HG02970 (cell line): Measurements from ENCODE around the gene CCDC107.
"Not testable (repeated sequence)": the region's sequence is repeated elsewhere in the genome, so short reads cannot be mapped to it uniquely, and the experiment has no call there.

Source experiments
- ATAC-seq: cut with Tn5 transposase; IDR thresholded peaks from one replicate; pipeline ENCODE4 v1.9.1; 2021; ENCODE audit warnings: mild to moderate bottlenecking, moderate library complexity, moderate number of reproducible peaks; ENCODE audit not compliant: unreplicated experiment, low FRiP score

CCDC107 gene, protein sequence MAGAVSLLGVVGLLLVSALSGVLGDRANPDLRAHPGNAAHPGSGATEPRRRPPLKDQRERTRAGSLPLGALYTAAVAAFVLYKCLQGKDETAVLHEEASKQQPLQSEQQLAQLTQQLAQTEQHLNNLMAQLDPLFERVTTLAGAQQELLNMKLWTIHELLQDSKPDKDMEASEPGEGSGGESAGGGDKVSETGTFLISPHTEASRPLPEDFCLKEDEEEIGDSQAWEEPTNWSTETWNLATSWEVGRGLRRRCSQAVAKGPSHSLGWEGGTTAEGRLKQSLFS

DNA sequence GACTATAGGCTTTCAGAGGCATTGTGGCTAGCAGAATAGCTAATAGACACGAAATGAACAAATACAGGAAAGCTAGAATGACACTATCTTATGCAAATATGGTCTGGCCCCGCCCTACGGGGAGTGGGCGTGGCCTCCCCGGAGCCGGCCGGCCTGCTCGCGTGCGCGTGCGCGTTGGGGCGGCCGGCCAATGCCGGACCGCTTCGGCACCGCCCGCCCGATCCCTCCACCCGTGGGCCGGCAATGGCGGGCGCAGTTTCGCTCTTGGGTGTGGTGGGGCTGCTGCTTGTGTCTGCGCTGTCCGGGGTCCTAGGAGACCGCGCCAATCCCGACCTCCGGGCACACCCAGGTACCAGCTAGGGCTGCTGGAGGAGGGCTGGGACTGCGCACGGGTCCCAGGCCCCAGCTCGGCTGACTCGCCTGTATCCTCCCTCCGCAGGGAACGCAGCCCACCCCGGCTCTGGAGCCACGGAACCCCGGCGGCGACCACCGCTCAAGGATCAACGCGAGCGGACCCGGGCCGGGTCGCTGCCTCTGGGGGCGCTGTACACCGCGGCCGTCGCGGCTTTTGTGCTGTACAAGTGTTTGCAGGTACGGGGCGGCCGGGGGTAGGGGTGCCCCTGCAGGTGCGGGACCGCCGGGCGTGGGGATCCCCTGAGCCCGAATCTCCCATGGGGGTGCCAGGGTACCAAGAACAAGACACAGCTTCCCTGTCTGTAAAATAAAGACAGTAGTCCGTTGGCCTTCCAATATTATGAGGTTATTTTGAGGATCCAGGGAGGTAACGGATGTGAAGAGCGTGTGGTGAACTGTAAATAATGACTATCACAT lies at the start of gene CCDC107:
Gene CCDC107, plus strand, starts transcription at position 156 of the 831 bp plus-strand sequence. Its CDS starts 88 bp downstream, at position 244.
- ATAC-seq = peak; percentile 69

DNA sequence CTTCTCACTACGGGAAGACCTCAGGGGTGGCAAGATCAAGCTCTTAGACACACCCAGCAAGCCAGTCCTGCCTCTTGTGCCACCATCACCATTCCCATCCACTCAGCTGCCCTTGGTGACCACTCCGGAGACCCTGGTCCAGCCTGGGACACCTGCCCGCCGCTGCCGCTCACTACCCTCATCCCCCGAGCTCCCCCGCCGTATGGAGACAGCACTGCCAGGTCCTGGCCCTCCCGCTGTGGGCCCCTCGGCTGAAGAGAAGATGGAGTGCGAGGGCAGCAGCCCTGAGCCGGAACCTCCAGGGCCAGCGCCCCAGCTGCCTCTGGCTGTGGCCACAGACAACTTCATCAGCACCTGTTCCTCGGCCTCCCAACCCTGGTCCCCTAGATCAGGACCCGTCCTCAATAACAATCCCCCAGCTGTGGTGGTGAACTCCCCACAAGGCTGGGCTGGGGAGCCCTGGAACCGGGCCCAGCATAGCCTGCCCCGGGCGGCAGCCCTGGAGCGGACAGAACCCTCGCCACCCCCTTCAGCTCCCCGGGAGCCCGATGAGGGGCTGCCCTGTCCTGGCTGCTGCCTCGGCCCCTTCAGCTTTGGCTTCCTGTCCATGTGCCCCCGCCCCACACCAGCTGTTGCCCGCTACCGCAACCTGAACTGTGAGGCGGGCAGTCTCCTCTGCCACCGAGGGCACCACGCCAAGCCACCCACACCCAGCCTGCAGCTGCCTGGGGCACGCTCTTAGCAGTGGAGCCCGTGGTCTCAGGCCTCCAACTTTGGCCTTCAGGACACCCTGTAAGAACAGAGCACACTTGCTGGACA lies 48.9 kb upstream of the CCDC107 start:
- no peak for ATAC-seq

DNA sequence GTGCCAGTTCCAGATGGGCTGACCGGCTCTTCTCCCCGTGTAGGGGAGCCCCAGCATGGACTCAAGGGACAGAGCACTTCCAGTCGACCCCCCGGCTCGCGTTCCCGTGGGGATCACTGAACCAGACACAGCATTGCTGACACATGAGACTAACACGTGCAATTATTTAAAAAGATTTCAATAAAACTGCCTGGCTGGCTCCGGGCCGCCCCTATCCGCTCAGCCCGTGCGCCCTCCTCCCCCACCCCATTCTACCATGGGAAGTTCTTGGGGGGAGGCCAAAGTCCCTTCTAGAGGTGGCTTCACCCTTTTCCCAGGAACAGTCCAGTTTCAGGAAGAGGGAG lies 48.3 kb upstream of the CCDC107 start:
- ATAC-seq = no peak

DNA sequence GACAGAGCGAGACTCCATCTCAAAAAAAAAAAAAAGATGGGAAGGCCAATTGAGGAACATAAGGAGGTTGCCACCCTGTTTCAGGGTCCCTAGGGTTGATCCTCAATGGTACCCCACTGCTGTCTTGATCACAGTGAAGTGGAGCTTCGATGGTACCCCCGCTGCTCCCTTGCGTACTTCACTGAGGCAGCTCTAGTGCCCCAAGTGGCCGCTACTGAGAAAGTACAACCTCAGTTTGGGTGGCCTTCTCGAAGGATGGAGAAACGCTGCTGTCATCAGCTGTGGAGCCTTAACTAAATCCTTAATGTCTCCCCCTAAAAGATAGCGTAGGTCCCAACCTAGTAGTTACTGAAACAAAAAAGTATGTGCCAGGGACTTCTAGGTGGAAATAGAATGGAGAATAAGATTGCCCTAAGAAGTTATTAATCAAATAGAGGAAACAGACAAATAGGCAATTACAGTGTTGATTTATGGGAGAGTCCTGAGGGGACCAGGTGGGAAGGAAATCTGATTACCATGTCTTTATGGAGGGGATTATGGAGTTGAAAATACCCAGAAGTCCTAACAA lies 46.8 kb upstream of the CCDC107 start:
- no peak for ATAC-seq

DNA sequence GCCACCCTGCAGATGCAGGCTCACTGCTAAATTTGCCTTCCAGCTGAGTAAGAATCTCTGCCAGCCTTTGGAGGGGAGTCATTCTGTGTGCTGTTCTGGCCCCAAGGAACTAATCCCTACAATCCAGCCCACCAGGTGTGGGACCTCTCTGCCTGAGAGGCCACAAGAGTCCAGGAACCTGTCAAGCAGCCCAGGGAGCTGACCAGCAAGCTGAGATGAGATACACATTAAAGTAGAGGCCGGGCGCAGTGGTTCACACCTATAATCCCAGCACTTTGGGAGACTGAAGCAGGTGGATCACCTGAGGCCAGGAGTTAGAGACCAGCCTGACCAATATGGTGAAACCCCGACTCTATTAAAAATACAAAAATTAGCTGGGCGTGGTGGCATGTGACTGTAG lies 46.0 kb upstream of the CCDC107 start:
- not testable (repeated sequence) for ATAC-seq

DNA sequence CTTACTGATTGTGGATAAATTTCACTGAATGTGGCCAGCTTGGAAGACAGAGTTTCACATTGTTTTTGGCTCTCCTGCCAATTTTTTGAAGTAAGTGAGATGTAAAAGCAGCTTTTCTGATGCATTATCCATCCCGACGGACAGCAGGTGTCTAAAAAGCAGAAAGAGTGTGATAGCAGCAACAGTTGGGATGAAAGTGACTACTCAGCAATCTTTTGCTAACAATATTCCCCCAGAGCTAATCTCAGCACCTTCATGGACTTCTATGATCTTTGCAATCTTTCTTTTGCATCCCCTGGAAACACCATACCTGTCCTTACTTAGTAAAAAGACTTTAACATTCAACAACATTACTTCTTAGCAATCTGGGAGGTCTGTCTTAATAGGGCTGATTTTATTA lies 45.2 kb upstream of the CCDC107 start:
- ATAC-seq = no peak

DNA sequence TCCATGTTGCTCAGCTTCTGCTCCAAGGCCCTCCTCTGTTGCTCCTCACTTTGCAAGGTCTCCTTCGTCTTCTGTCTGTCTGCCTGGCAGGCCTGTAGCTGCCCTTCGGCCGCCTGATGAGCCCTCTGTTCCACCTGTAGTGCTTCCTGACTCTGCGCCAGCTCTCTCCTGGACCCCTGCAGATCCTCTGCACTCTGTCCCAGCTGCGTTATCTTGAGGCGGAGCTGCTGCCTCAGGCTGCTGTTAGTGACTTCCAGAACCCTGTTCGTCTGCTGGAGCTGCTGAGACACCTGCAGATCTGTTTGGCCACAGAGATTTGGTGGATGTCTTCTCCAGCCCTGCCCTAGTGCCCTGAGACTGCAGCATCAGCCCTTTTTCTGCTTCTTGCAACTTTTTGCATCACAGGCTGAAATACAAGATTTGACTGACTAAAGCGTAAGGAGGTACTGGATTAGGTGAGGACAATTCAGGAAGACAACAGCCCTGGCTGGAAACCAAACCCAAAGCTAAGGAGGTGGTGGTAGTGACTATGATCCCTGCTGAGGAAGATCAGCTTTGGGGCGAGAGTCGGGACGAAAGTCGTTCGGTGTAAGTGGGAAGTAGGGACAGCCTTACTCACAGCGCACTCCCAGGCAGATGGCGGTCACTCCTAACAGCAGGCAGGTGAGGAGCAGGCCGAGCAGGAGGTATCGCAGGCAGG lies 42.0 kb upstream of the CCDC107 start:
- ATAC-seq = no peak

DNA sequence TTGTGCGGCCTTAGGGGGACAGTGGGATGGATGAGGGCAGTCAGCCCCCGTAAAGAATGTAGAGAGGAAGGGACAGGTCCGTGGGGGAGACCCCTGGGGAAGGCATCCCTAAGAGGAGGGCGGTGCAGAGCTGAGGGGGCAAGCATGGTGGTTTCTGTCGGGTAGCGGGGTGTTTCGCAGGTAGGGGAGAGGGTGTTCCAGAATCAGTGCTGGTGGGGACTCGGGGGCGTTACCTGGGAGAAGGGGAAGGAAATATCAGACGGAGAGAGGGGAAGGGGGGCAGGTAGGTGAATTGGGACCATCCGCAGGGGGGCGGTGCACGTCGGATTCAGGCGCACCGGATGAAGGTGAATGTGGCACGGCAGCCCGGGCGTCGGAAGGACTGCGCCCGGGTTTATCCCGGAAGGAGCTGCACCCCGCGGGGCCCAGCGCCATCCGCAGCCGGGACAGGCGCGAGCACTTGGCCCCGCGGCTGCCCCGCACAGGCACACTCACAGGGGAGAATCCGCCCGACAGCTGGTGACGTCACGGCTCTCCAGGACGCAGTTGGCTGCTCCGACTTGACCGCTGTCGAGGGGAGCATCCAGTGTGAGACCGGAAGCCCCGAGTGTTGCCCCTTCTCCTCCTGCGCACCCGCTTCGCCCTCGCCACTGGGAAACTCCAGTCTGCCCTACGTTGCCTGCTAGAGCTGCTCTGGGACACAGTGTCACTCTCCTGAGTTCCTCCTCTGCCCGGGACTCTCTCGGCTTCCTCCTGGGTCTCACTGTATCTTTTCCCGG lies 41.2 kb upstream of the CCDC107 start:
- ATAC-seq = no peak

DNA sequence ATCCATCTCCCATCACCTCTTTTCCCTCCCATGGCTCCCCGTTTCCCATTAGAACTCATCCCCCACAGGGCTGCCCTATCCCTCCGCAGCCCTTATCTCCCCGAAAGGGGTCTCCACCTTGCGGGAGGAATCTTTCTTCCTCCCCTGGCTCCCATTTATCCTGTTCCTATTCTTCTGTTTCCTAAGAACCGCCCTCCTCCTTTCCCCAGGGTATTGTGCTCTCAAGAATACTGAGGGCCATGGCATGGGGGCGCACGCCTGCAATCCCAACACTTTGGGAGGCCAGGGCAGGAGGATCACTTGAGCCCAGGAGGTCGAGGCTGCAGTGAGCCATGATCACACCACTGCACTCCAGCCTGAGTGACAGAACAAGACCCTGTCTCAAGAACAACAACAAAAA lies 40.5 kb upstream of the CCDC107 start:
- no peak for ATAC-seq

DNA sequence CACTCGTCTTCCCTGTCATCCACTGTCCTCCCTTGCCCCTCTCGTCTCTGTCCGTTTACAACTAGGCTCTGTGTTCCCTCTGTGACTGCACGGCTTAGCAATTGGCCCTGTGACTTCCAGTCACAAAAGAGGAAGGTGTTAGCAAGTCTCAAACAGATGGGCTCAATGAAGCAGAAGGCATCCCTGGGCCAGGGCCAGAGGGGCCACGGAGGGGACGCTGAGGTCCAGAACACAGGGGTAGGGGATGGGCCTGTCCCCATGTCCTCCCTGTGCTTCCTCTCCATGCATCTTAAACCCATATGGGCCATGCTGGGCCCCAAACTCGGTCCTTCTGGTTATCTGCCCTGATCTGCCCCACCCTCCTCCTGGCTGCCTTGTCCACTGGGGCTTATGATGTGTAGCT lies 39.8 kb upstream of the CCDC107 start, which contains the start of gene CD72:
Gene CD72, minus strand, starts transcription at position 89 of the 403 bp plus-strand sequence. CDS start 110 bp downstream, outside the sequence.
- ATAC-seq = no peak

DNA sequence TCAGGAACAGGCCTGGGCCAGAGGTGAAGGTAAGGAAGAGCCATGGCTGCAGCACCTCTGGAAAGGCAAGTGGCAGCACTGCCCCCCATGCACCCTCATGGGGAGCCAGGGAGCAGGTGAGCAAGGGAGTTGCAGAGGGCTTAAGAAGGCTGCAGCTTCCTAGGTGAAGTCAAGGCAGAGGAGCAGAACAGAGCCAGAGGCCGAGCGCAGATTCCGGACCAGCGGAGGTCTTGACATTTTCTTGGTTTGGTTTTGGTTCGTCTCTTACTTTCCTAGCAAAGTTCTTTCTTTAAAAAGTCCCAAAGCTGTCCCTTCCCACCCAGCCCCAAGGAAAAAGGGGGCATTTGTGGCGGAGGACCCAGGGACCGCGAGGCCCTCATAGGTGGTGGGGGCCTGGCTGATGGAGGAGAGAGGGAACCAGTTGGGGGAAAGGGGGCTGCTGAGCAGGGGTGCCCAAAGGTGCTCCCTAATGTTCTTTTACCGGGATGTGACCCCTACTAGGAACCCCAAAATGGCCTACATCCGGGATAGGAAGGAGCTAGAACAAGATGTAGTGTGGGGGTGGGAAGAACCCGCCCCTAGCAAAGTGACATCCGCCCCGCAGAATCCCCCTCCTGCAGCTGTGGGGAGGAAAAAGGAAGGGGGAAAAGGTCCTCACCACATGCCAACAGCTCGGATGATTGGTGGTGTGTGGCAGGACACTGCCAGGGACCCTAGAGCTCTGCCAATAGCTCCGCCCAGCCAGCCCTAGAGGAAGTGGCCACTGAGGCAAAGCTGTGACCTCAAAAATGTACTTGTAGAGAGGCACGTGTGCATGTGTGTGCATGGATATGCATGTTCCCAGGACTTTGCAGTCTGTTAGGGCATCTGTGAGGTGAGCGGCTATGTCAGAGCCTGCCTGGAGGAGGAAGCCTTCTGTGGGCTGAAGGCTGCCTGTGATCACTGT lies 39.0 kb upstream of the CCDC107 start:
- ATAC-seq = no peak

DNA sequence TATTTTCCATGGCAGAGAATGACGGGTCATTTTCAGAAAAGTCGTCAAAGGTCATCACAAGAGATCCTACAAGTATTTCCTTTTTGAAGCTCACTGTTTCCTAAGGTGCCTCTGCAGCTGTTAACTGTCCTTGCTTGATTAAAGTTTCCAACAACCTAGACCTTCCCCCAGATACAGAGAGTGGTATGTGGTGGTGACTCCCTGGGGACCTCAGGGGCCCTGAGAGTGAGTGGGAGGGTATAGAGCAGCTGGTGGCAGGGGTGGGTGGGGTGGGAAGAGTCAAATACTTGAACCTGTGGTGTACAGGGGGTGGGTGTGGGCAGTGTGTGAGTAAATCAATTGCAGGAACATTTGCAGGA lies 38.3 kb upstream of the CCDC107 start:
- ATAC-seq = no peak

DNA sequence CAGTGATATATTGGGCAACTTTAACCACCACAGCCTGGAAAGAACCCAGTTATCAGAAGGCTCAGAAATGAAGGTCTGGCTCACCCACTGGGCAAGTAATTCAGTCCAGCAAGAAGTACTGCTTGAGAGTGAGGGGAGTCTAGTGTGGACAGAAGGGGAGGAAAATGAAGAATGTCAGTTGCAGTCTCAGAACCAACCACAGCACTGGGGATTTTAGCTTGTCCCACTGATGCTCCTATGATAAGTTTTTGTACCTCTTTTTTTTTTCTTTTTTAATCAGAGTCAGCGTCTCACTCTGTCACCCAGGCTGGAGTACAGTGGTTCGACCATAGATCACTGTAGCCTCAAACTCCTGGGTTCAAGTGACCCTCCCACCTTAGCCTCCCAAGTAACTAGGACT lies 30.5 kb upstream of the CCDC107 start:
- ATAC-seq = no peak

DNA sequence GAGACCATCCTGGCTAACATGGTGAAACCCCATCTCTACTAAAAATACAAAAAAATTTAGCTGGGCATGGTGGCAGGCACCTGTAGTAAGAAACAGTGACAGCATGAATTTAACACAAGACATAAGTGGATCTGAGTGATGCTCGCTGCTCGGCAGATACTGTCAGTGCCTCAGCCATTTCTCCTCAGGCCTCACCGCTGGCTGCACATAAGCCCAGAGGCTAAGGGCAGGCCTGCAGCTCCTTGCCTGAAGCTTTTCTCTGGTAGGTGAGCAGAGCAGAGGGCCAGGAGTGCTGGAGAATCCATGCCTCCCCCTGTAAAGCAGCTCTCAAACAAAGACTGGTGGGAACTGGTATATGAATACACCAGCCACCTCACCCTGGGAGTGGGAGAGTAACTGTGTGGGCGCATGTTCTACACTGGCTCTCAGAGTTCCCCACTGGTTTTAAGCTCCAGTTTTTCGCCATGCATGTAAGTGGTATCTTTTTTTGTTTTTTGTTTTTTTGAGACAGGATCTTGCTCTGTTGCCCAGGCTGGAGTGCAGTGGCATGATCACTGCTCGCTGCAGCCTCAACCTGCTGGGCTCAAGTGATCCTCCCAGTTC lies 29.6 kb upstream of the CCDC107 start:
- ATAC-seq = no peak

DNA sequence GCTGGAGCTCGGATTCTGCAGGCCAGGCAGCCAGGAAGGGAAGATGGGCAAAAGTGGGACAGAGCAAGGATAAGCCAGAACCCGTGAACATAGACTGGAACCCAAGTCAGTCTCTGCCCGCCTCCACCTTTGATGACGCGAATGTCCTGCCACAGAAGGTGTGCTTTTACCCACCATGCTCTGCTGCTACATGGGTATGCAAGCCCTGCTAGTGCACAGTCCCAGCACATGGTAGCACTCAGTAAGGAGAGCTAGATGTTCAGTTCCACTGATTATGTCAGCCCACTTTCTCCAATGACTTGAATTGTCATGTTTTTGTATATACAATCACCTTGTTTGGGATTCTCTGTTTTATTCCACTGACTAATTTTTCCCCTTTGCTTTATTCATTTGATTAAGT lies 28.5 kb upstream of the CCDC107 start:
- no peak for ATAC-seq

DNA sequence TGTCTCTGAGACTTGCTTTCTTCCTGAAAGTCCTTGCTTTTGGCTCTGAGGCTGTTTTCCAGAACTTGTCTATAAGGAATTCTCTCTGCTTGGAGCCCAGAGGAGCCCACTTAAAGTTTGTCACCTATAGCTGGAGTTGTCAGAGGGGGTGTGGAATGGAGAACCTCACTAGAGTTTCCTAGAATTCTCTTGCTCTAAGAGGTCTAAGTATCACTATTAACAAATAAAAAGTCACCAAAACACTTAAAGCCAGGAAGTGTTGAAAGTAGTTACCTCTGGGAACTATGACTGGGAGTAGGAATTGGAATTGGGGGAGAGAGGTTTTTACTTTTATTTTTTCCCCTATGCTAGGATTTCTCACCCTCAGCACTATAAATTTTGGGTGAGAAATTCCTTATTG lies 22.4 kb upstream of the CCDC107 start:
- no peak for ATAC-seq

DNA sequence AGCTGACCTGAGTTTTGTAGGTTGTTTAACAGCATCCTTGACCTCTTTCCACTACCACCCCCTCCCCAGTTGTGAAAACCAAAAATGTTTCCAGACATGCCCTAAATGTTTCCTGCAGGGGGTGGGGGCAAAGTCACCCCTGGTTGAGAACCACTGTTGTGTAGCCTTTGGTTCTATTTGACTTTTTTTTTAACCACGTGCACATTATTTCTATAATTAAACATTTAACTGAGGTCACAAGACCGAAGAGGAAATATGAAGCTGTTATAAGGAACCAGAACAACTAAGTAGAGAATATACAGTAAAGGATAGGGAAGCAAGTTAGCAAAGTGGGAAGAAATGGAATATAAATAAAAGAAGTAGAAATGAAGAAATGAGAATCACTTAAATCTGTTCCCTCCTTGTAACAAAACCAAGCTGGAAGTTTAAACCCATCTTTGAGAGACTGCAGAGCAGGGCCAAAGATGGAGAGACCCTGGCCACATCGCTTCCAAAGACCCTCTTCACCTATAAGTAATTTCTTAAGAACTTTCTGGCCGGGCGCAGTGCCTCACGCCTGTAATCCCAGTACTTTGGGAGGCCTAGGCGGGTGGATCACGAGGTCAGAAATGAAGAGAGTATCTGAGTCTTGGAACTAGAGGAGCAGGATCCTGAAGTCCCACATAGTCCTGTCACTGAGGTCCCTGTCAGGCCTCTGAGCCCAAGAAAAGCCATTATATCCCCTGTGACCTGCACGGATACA lies 21.8 kb upstream of the CCDC107 start:
- no peak for ATAC-seq
